ENCODE data around the gene CRYZL1.
"Not testable (repeated sequence)": the region's sequence is repeated elsewhere in the genome, so short reads cannot be mapped to it uniquely, and the experiment has no call there.

Gene CRYZL1

GRCh38 chr21:33641352-33642026, at the start of gene CRYZL1:
Gene CRYZL1 (minus strand): TSS chr21:33641741. CDS start chr21:33631551, 10,190 bp downstream.
- DNase-seq (ENCODE audit: low read depth in 2 of 2) = peak; percentile 99 to 100

- DNase-seq (ENCODE audit: low read depth in 2 of 2) = no peak
These were observed 49.3 kb upstream of the CRYZL1 start for GRCh38 chr21:33690874-33691273.

GRCh38 chr21:33688353-33688752, 46.8 kb upstream of the CRYZL1 start:
- no peak for DNase-seq (ENCODE audit: low read depth in 2 of 2)

GRCh38 chr21:33687634-33688033, 46.1 kb upstream of the CRYZL1 start:
- no peak for DNase-seq (ENCODE audit: low read depth in 2 of 2)

GRCh38 chr21:33686386-33686785, 44.8 kb upstream of the CRYZL1 start:
- no peak for DNase-seq (ENCODE audit: low read depth in 2 of 2)

- DNase-seq (ENCODE audit: low read depth in 2 of 2) = no peak
These were observed 44.2 kb upstream of the CRYZL1 start for GRCh38 chr21:33685613-33686197.

GRCh38 chr21:33684923-33685560, 43.5 kb upstream of the CRYZL1 start:
- DNase-seq (ENCODE audit: low read depth in 2 of 2) = no peak

GRCh38 chr21:33684068-33684467, 42.5 kb upstream of the CRYZL1 start:
- no peak for DNase-seq (ENCODE audit: low read depth in 2 of 2)

GRCh38 chr21:33682992-33683627, 41.6 kb upstream of the CRYZL1 start:
- DNase-seq (ENCODE audit: low read depth in 2 of 2) = no peak

GRCh38 chr21:33680870-33681269, 39.3 kb upstream of the CRYZL1 start:
- no peak for DNase-seq (ENCODE audit: low read depth in 2 of 2)

GRCh38 chr21:33677450-33677849, 35.9 kb upstream of the CRYZL1 start:
- DNase-seq (ENCODE audit: low read depth in 2 of 2) = no peak

- DNase-seq (ENCODE audit: low read depth in 2 of 2) = not testable (repeated sequence)
These were observed 35.1 kb upstream of the CRYZL1 start for GRCh38 chr21:33676666-33677065.

- DNase-seq (ENCODE audit: low read depth in 2 of 2) = no peak
These were observed 32.7 kb upstream of the CRYZL1 start for GRCh38 chr21:33674226-33674625.

- DNase-seq (ENCODE audit: low read depth in 2 of 2) = no peak
These were observed 31.9 kb upstream of the CRYZL1 start for GRCh38 chr21:33673473-33673872.

GRCh38 chr21:33670076-33670978, 28.8 kb upstream of the CRYZL1 start:
- DNase-seq (ENCODE audit: low read depth in 2 of 2) = no peak

GRCh38 chr21:33668620-33669019, 27.1 kb upstream of the CRYZL1 start:
- DNase-seq (ENCODE audit: low read depth in 2 of 2) = no peak

- DNase-seq (ENCODE audit: low read depth in 2 of 2) = no peak
These were observed 26.6 kb upstream of the CRYZL1 start for GRCh38 chr21:33668180-33668579.

GRCh38 chr21:33667636-33668035, 26.1 kb upstream of the CRYZL1 start:
- no peak for DNase-seq (ENCODE audit: low read depth in 2 of 2)

GRCh38 chr21:33666153-33666552, 24.6 kb upstream of the CRYZL1 start:
- DNase-seq (ENCODE audit: low read depth in 2 of 2) = no peak

- no peak for DNase-seq (ENCODE audit: low read depth in 2 of 2)
These were observed 22.6 kb upstream of the CRYZL1 start for GRCh38 chr21:33664135-33664534.

GRCh38 chr21:33663241-33663640, 21.7 kb upstream of the CRYZL1 start:
- DNase-seq (ENCODE audit: low read depth in 2 of 2) = no peak

- DNase-seq (ENCODE audit: low read depth in 2 of 2) = no peak
These were observed 20.5 kb upstream of the CRYZL1 start for GRCh38 chr21:33662046-33662445.
